ENCODE results near the gene TLE7. TPM values are rescaled to one million over a fixed set of nuclear protein-coding genes. Genes with fewer than 3 reads are reported as not detected.

The TLE7 gene
- polyA plus RNA-seq, 2 of the 4 experiments (the other 2 are of a cell fraction) = not detected

GRCh38 chr16:71482569-71482968 is 40.7 kb upstream of the TLE7 start:
- H3K4me2 ChIP-seq = no peak overlapping the region
- DNase-seq (ENCODE audit: low read depth in 1 of 2, low spot score in 1 of 2) (no peak), FAIRE-seq (no peak), ATAC-seq (no peak)
- no peak overlapping the region for H3K27ac ChIP-seq
- 76% methylated on average over 5 of the region's 5 CpGs for WGBS (ENCODE audit: missing lambda C conversion rate)
- no peak overlapping the region for H3K4me3 ChIP-seq
- ChIA-PET CTCF (interaction anchor here (1.5 to 1.8 kb wide), 2 partner anchors 18 to 70 kb away, joined by 4 to 5 read pairs; no protein-coding TSS in a partner anchor), POLR2A (interaction anchor here (2.5 kb wide), 1 partner anchor 21 kb away, joined by 7 read pairs; the partner anchor contains the start of gene ZNF23)
- H3K9me3 ChIP-seq = no peaks in the 10 kb centered on the region
- H3K4me1 ChIP-seq = peaks cover 3% of the 10 kb centered on the region; the same call in 1 of the 3 replicates
- TF ChIP-seq ZSCAN20 (CRISPR knock-in tag; IDR thresholded peaks at IDR 0.05) (no peak), NPAS2 (CRISPR knock-in tag; IDR thresholded peaks at IDR 0.05; ENCODE audit: borderline replicate concordance) (no peak), MAX (IDR thresholded peaks at IDR 0.05) (no peak)

DNA sequence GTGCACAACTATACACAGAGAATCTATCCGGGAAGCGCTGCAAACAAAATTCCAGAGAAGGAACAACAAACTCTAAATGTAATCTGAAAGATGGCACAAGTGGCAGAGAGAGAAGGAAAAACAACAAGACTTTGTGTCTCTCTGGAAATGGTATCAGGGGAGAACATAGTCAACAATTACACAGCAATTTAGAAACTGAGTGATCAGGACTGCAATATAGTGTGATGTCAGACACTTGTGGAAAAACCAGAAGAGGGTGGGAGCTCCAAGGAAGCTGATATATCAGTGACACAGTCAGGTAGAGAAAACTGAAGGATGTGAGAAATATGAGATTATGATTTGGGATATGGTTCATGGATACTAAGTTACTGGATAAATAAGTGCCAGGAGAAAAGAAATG is 39.1 kb upstream of the TLE7 start:
- H3K4me2 ChIP-seq = no peak overlapping the region
- no peak for TF ChIP-seq CHD4 (IDR thresholded peaks at IDR 0.05; ENCODE audit: borderline replicate concordance)
- no peak for TF ChIP-seq NPAS2 (CRISPR knock-in tag; IDR thresholded peaks at IDR 0.05; ENCODE audit: borderline replicate concordance)
- no peak for TF ChIP-seq BHLHE40 (IDR thresholded peaks at IDR 0.05; ENCODE audit: low read depth, low read length)
- no peak for TF ChIP-seq TP53 (CRISPR knock-in tag; IDR thresholded peaks at IDR 0.05)
- no peak for TF ChIP-seq HOXA7 (CRISPR knock-in tag; IDR thresholded peaks at IDR 0.05)
- 92% methylated on average over 2 of the region's 2 CpGs for WGBS (ENCODE audit: missing lambda C conversion rate)
- DNase-seq (ENCODE audit: low read depth in 1 of 2, low spot score in 1 of 2) = no peak
- H3K27ac ChIP-seq = no peak overlapping the region
- POLR2A ChIA-PET = interaction anchor here (2.5 kb wide), 1 partner anchor 19 kb away, joined by 7 read pairs; the partner anchor contains the start of gene ZNF23
- CTCF ChIA-PET = interaction anchor here (1.1 to 1.5 kb wide), 3 partner anchors 15 to 68 kb away, joined by 3 to 4 read pairs (median 3); no protein-coding TSS in a partner anchor
- ATAC-seq = no peak
- no peak overlapping the region for H3K4me3 ChIP-seq
- H3K9me3 ChIP-seq = peaks cover 5% of the 10 kb centered on the region; the same call in 1 of the 3 replicates
- no peak for FAIRE-seq
- H3K4me1 ChIP-seq = peaks cover 3% of the 10 kb centered on the region; the same call in 1 of the 3 replicates

GRCh38 chr16:71479420-71479819 is 37.6 kb upstream of the TLE7 start:
- no peak overlapping the region for H3K4me3 ChIP-seq
- H3K4me2 ChIP-seq = no peak overlapping the region
- TF ChIP-seq EHMT2 (IDR thresholded peaks at IDR 0.05; ENCODE audit: low read depth) (no peak), RAD21 (conservative IDR thresholded peaks at IDR 0.05 in 1 of 2, IDR thresholded peaks at IDR 0.05 in 1 of 2) (peak in 1 of 2 experiments; percentile 31; a peak in 1 of 5 replicates)
- 77% methylated on average over 3 of the region's 3 CpGs for WGBS (ENCODE audit: missing lambda C conversion rate)
- ChIA-PET POLR2A (no interaction called here), CTCF (no interaction called here)
- H3K27ac ChIP-seq = no peak overlapping the region
- H3K9me3 ChIP-seq = peaks cover 15% of the 10 kb centered on the region; the same call in 1 of the 3 replicates
- peaks cover 3% of the 10 kb centered on the region; the same call in 1 of the 3 replicates for H3K4me1 ChIP-seq
- DNase-seq (ENCODE audit: low read depth in 1 of 2, low spot score in 1 of 2) (peak in 1 of 2 experiments; percentile 29), FAIRE-seq (no peak), ATAC-seq (peak in 1 of 2 experiments; percentile 42; a peak in 3 of 6 replicates)

- H3K27ac ChIP-seq = no peak overlapping the region
- POLR2A ChIA-PET = interaction anchor here (1.0 kb wide), 1 partner anchor 14 kb away, joined by 3 read pairs; the partner anchor contains the start of gene ZNF23
- no peak for ATAC-seq
- TF ChIP-seq NR3C1 (IDR thresholded peaks at IDR 0.05) (no peak), BHLHE40 (IDR thresholded peaks at IDR 0.05; ENCODE audit: low read depth, low read length) (no peak), HOXA7 (CRISPR knock-in tag; IDR thresholded peaks at IDR 0.05) (no peak), CHD4 (IDR thresholded peaks at IDR 0.05; ENCODE audit: borderline replicate concordance) (no peak)
- CTCF ChIA-PET = no interaction called here
- 76% methylated on average over 4 of the region's 4 CpGs for WGBS (ENCODE audit: missing lambda C conversion rate)
- H3K4me3 ChIP-seq = no peak overlapping the region
- no peak for DNase-seq (ENCODE audit: low read depth in 1 of 2, low spot score in 1 of 2)
- H3K4me1 ChIP-seq = no peaks in the 10 kb centered on the region
- H3K9me3 ChIP-seq = peaks cover 18% of the 10 kb centered on the region; the same call in 1 of the 3 replicates
- H3K4me2 ChIP-seq = no peak overlapping the region
- FAIRE-seq = no peak
Observed at GRCh38 chr16:71476457-71477124, 34.7 kb upstream of the TLE7 start.

GRCh38 chr16:71474864-71475263 is 33.0 kb upstream of the TLE7 start:
- ATAC-seq = 0 out of 6 replicates have a peak, but pooled peaks of 1 of the 2 experiments have one; percentile 48
- POLR2A ChIA-PET = interaction anchor here (1.1 to 1.2 kb wide), 2 partner anchors 9 to 13 kb away, joined by 4 read pairs; partner anchors contain the start of gene ZNF23
- TF ChIP-seq TP53 (CRISPR knock-in tag; IDR thresholded peaks at IDR 0.05) (no peak), CEBPB (IDR thresholded peaks at IDR 0.05) (no peak), ESRRA (IDR thresholded peaks at IDR 0.05; ENCODE audit: borderline replicate concordance, low read length) (no peak), REST (IDR thresholded peaks at IDR 0.05) (no peak), CHD2 (IDR thresholded peaks at IDR 0.05; ENCODE audit: low read length, partially characterized antibody) (no peak), USF2 (IDR thresholded peaks at IDR 0.05) (no peak), HMGXB4 (CRISPR knock-in tag; IDR thresholded peaks at IDR 0.05; ENCODE audit: borderline replicate concordance) (no peak)

More at GRCh38 chr16:71474864-71475263, 33.0 kb upstream of the TLE7 start:
- Histone ChIP-seq H3K27ac (no peak overlapping the region), H3K9me3 (peaks cover 18% of the 10 kb centered on the region; the same call in 1 of the 3 replicates), H3K4me1 (no peaks in the 10 kb centered on the region), H3K4me2 (no peak overlapping the region), H3K4me3 (no peak overlapping the region)
- DNase-seq (ENCODE audit: low read depth in 1 of 2, low spot score in 1 of 2) = no peak
- CTCF ChIA-PET = interaction anchor here (1.2 to 1.9 kb wide), 6 partner anchors 14 to 136 kb away, joined by 3 to 9 read pairs (median 4); partner anchors contain the start of gene ZNF19
- WGBS (ENCODE audit: missing lambda C conversion rate) = 17% methylated on average over 3 of the region's 3 CpGs
- FAIRE-seq = no peak

Data from A549 (cell line).